Natural killer cell (primary cell): ENCODE results near the gene F2RL1. TPM values are rescaled to one million over a fixed set of nuclear protein-coding genes. Genes with fewer than 3 reads are reported as not detected.

Experiments used
- ATAC-seq, 3 donors: fragments of 150-1000 bp in 2 of 3; fragments of 200-7000 bp in 1 of 3; cut with Tn5 transposase; 1 replicate in 1 of 3; 2 replicates in 2 of 3; pipeline ENCODE4 v1.10.0; 2021; ENCODE audit warnings: mild to moderate bottlenecking in 2 of 3, moderate library complexity in 2 of 3
- DNase-seq, 2 donors: peaks; one replicate each; pipeline versions ENCODE4 v3.0.0 to v3.0.0-alpha.2; 2013 to 2021; ENCODE audit warnings: mixed read lengths in 1 of 2
- H3K27ac ChIP-seq: one replicate; pipeline ENCODE4 v1.5.1; 2013; ENCODE audit warnings: mild to moderate bottlenecking, low read length
- H3K27me3 ChIP-seq: one replicate; pipeline ENCODE4 v1.6.1; 2013; ENCODE audit warnings: low read length; ENCODE audit not compliant: control insufficient read depth, insufficient read depth
- H3K36me3 ChIP-seq: one replicate; pipeline ENCODE4 v1.6.1; 2013; ENCODE audit warnings: low read length; ENCODE audit not compliant: control insufficient read depth, insufficient read depth
- H3K4me1 ChIP-seq: one replicate; pipeline ENCODE4 v1.6.1; 2013; ENCODE audit warnings: low read length; ENCODE audit not compliant: control insufficient read depth, insufficient read depth
- H3K4me3 ChIP-seq: one replicate; pipeline ENCODE4 v1.5.1; 2013; ENCODE audit warnings: low read length
- H3K9me3 ChIP-seq: one replicate; pipeline ENCODE4 v1.6.1; 2013; ENCODE audit warnings: low read length; ENCODE audit not compliant: control insufficient read depth, insufficient read depth
- H3K27ac Mint-ChIP-seq, 2 donors: one replicate each; pipeline ENCODE4 v1.8.0; 2022; ENCODE audit warnings: mild to moderate bottlenecking in 2 of 2, mixed read lengths in 2 of 2, moderate library complexity in 1 of 2
- H3K27me3 Mint-ChIP-seq, 2 donors: one replicate each; pipeline ENCODE4 v1.8.0; 2022; ENCODE audit warnings: low read depth in 2 of 2, mixed read lengths in 2 of 2
- H3K36me3 Mint-ChIP-seq: one replicate; pipeline ENCODE4 v1.8.0; 2022; ENCODE audit warnings: mixed read lengths
- H3K4me1 Mint-ChIP-seq, 2 donors: one replicate each; pipeline ENCODE4 v1.8.0; 2022; ENCODE audit warnings: mixed read lengths in 2 of 2
- H3K4me3 Mint-ChIP-seq: one replicate; pipeline ENCODE4 v1.8.0; 2022; ENCODE audit warnings: mild to moderate bottlenecking, moderate library complexity, mixed read lengths
- H3K9me3 Mint-ChIP-seq, 2 donors: one replicate each; pipeline ENCODE4 v1.8.0; 2022; ENCODE audit warnings: mixed read lengths in 2 of 2
- WGBS: methylation state at CpG from one replicate; pipeline ENCODE4 v1.1.7; 2013; ENCODE audit warnings: missing lambda C conversion rate; ENCODE audit not compliant: insufficient coverage; 5-methylcytosine and 5-hydroxymethylcytosine counted together
- intact Hi-C: fragments of 100-400 bp; cut with micrococcal nuclease; formaldehyde crosslinking; loops from one replicate; pipeline ENCODE4 v1.14.2; 2022
- total RNA-seq, 4 donors: library from RNA; stranded (reverse); fragments of 120-200 nt in 1 of 4; gene quantifications; one replicate each; pipeline versions ENCODE4 v1.2.3 to v1.2.4, GENCODE V29; 2013 to 2022
- TF ChIP-seq, protein P1 (sequence below): fragments of 200-600 bp; IDR thresholded peaks from one replicate; pipeline ENCODE4 v1.8.0; 2022; ENCODE audit warnings: antibody characterized with exemption

F2RL1 gene
- total RNA-seq, 3 donors from 2014 or later (not counting 1 experiment from before 2014, with no cell fraction given), result 0.29 to 0.35 TPM; not detected in 1

DNA sequence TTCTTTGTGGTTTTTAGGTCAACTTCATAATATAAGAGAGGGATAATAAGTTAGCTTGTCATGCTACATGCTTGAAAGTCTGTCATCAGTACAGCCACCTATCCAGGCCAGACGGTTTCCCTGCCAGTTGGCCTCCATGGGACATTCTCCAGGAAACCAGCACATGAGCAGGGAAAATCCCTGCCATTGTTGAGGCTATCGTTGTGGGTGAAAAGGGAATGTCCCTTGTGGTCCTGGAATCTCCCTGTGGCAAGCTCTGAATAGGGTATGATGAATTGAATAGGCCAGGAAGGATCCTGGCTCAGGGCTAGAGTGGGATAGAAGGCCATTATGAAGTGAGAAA lies 12.3 kb downstream of the F2RL1 start:
- Mint-ChIP-seq H3K4me3 (no peak overlapping the region), H3K9me3 (no peaks in the 10 kb centered on the region), H3K36me3 (no peaks in the 10 kb centered on the region), H3K27me3 (peaks cover 1 to 3% of the 10 kb centered on the region in 2 donors), H3K27ac (no peak overlapping the region), H3K4me1 (no peaks in the 10 kb centered on the region)
- Histone ChIP-seq H3K4me1 (no peaks in the 10 kb centered on the region), H3K4me3 (no peak overlapping the region), H3K27me3 (no peaks in the 10 kb centered on the region), H3K36me3 (no peaks in the 10 kb centered on the region), H3K9me3 (no peaks in the 10 kb centered on the region), H3K27ac (no peak overlapping the region)
- intact Hi-C loops, result no loop called here
- TF ChIP-seq, protein P1, sequence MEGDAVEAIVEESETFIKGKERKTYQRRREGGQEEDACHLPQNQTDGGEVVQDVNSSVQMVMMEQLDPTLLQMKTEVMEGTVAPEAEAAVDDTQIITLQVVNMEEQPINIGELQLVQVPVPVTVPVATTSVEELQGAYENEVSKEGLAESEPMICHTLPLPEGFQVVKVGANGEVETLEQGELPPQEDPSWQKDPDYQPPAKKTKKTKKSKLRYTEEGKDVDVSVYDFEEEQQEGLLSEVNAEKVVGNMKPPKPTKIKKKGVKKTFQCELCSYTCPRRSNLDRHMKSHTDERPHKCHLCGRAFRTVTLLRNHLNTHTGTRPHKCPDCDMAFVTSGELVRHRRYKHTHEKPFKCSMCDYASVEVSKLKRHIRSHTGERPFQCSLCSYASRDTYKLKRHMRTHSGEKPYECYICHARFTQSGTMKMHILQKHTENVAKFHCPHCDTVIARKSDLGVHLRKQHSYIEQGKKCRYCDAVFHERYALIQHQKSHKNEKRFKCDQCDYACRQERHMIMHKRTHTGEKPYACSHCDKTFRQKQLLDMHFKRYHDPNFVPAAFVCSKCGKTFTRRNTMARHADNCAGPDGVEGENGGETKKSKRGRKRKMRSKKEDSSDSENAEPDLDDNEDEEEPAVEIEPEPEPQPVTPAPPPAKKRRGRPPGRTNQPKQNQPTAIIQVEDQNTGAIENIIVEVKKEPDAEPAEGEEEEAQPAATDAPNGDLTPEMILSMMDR, result no peak
- ATAC-seq (no peak), DNase-seq (no peak)
- 42% methylated on average over 2 of the region's 2 CpGs for WGBS

- no peaks in the 10 kb centered on the region for H3K27me3 ChIP-seq
- peaks cover 0 to 5% of the 10 kb centered on the region in 2 donors for H3K27me3 Mint-ChIP-seq
- H3K27ac ChIP-seq, result no peak overlapping the region
- no CpG with 5 or more reads among the region's 2 CpGs for WGBS
- no peak overlapping the region for H3K27ac Mint-ChIP-seq
- no peaks in the 10 kb centered on the region for H3K36me3 ChIP-seq
- no peak for DNase-seq
- ATAC-seq, result no peak
- TF ChIP-seq, protein P1, result no peak
- no peaks in the 10 kb centered on the region for H3K9me3 ChIP-seq
- no peak overlapping the region for H3K4me3 ChIP-seq
- H3K4me3 Mint-ChIP-seq, result no peak overlapping the region
- H3K4me1 ChIP-seq, result no peaks in the 10 kb centered on the region
- H3K9me3 Mint-ChIP-seq, result no peaks in the 10 kb centered on the region
- H3K36me3 Mint-ChIP-seq, result no peaks in the 10 kb centered on the region
- no peaks in the 10 kb centered on the region for H3K4me1 Mint-ChIP-seq
- intact Hi-C loops, result no loop called here
Measured at GRCh38 chr5:76836181-76836580, 17.4 kb downstream of the F2RL1 start.

GRCh38 chr5:76836585-76836984 lies 17.8 kb downstream of the F2RL1 start:
- H3K4me3 Mint-ChIP-seq, result no peak overlapping the region
- peaks cover 0 to 5% of the 10 kb centered on the region in 2 donors for H3K27me3 Mint-ChIP-seq
- Histone ChIP-seq H3K27me3 (no peaks in the 10 kb centered on the region), H3K9me3 (no peaks in the 10 kb centered on the region), H3K4me3 (no peak overlapping the region), H3K4me1 (no peaks in the 10 kb centered on the region), H3K27ac (no peak overlapping the region), H3K36me3 (no peaks in the 10 kb centered on the region)
- ATAC-seq, result no peak
- H3K36me3 Mint-ChIP-seq, result no peaks in the 10 kb centered on the region
- WGBS, result 89% methylated on average over 4 of the region's 4 CpGs
- TF ChIP-seq, protein P1, result no peak
- no peak overlapping the region for H3K27ac Mint-ChIP-seq
- no peaks in the 10 kb centered on the region for H3K4me1 Mint-ChIP-seq
- DNase-seq, result no peak
- H3K9me3 Mint-ChIP-seq, result no peaks in the 10 kb centered on the region
- intact Hi-C loops, result no loop called here

DNA sequence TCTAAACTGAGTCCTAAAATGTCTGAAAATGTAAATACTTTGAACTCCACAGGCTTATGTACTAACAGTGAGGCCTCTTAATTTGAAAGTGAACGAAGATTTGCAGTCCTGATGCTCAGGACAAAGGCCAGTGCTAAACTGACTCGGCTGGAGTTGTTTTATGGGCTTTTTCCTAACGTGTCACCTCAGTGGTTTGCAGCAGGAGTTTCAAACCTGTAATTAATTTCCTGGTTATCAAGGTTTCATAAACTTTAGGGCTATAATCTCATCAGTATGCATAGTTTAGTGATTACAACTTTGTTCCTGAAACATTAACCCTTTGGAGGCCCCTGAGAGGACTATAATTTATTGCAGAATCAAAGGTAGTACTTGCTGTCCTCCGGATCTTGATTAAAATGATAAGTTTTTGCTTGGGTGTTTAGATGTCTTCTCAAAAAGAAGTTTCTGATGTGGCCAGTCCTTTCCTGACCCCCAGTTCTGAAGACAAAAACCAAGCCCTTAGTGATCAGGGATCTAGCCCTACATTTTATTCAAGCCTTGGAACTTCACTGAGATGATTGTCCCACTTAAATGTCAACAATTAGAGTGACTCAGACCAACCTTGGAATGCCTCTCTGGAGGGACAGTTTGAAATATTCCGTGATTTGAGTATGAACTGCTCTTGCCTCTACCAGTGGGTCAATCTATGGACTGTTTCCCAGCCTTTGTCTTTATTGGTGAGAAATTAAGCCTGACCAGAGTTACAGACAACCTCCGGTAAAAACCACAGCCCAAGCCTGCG lies 19.8 kb downstream of the F2RL1 start:
- Mint-ChIP-seq H3K4me3 (no peak overlapping the region), H3K36me3 (no peaks in the 10 kb centered on the region), H3K27me3 (peaks cover 5 to 6% of the 10 kb centered on the region in 2 donors), H3K9me3 (no peaks in the 10 kb centered on the region), H3K4me1 (no peaks in the 10 kb centered on the region), H3K27ac (no peak overlapping the region)
- Histone ChIP-seq H3K4me3 (no peak overlapping the region), H3K27me3 (no peaks in the 10 kb centered on the region), H3K36me3 (no peaks in the 10 kb centered on the region), H3K9me3 (no peaks in the 10 kb centered on the region), H3K4me1 (no peaks in the 10 kb centered on the region), H3K27ac (no peak overlapping the region)
- TF ChIP-seq, protein P1, result no peak
- no peak for DNase-seq
- no peak for ATAC-seq
- intact Hi-C loops, result no loop called here
- WGBS, result 49% methylated on average over 7 of the region's 7 CpGs
